Measurements from ENCODE around the gene ITPR1.

ITPR1 gene

DNA sequence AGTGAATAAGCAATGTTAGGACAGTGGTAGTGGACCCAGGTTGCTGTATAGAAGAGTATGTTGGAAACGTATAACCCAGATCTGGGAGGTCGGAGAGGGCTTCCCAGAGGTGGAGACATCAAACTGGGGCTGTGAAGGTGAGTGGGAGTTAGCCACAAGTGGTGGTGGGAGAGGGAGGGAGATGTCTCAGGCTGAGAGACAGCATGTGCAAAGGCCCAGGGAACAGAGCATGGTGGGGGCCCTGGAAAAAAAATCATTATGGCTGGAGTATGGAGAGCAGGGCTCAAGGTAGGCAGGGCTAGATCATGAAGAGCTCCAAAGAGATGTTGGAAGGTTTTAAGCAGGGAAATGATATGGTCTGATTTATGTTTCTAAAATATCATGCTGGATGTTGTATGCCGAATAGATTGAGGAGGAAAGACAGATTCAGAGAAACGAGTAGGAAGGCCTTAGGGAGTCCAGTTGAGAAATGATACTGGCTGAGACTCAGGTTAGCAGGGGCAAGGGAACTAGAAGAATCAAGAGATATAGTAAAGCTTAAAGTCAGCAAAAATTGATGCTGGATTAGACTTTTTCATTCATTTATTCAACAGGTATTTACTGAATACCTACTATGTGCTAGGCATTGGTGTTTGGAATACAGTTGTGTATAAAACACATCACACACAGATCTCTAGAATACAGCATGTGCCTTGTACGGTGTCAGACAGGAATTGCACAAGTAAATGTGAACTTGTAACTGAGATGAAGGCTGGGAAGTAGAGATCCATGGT lies 17.0 kb downstream of the ITPR1 start:
- DNase-seq (ENCODE audit: low read depth) = no peak

DNA sequence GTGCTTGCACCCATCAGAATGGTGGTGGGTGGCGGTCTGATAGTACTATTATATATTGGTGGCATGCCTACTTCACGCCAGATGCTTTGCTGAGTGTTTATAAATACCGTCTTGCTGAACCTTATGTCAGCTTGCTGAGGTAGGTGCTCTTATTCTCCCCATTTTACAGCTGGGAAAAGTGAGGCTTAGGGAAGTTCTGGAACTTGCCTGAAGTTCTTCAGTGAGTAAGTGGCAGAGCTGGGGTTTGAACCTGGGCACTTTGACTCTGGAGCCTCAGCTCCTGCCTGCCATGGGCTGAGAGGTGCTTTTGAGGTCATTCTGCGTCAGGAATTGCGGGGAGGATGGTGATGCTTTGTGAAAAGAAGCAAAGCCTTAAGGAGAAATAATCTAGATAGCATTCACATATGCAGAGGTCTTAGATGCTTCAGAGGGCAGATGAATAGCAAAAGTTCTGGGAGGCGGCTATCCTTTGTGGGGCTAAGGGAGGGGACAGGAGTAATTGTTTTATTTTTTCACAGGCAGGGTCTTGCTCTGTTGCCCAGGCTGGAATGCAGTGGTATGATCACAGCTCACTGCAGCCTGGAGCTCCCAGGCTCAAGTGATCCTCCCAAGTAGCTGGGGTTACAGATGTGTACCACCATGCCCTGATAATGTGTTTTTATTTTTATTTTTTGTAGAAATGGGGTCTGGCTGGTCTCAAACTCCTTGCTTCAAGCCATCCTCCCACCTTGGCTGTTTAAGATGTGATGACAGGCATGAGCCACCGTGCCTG lies 18.5 kb downstream of the ITPR1 start:
- DNase-seq (ENCODE audit: low read depth) = no peak

DNA sequence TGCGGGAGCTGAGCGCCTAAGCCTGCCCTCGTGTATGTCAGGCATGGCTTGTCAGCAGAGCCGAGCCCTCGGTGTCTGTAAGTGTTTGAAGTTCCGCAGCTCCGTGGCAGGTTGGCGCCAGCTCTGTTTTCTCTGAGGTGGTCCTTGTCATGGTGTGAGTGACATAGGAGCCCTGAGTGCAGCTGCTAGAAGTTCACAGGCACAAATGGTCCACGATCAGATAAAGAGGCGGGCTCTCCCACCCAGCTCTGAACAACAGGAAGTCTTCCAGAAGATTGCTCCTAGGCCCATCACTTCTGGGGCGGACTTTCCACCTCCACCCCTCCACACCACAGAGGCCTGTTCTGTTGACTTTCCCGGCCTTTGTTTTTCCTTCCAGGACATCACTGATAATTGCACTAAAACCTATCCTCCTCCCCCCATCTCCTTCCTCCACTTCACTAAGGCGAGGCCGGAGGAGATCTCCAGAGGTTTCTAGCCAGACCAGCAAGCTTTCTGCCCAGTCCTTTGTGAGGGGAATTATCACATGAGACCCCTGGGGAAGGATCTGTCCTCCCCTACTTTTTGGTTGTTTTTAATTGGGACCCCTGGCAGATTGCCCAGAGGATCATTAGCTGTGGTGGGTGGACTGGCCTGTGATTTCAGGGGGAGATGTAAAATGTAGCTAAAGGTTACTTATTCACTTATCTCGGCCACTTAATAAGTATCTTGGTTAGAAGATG lies 19.9 kb downstream of the ITPR1 start:
- DNase-seq (ENCODE audit: low read depth) = no peak

DNA sequence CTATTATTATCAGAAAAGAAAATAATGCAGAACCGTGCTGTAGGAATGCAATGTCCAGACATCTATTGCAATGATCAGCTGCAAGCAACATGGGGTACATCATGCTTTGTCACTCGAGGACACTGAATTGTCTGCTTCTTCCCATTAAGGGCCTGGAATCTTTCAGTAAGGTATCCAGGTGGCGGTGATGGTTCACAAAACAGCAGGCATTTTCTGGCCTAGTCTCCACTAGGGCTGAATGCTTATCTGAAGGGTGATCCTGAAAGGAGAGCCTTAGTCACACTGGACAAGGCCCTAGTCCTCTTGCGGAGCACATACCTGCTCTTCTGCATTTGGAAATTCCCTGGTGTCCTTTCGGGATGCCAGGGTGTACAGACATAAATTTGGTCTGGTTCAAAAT lies 21.2 kb downstream of the ITPR1 start:
- no peak for DNase-seq (ENCODE audit: low read depth)

DNA sequence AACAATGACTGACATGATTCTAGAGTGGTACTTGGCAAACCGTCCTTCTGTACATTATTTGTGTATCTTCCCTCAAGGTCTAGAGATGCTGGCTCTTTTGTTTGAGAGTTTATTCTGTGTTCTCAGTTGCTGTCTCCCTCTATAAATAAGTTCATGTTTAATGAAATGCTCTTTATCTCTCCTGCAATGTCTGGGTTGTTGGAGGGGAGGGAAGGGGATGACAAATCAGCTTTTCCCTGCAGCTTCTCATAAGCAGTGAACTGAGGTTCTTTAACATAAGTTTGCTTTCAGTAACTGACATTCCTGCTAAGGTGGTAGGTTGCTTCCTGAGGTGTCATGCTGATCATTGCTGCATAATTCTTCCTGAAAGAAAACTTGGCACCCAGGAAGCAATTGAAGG lies 21.8 kb downstream of the ITPR1 start:
- no peak for DNase-seq (ENCODE audit: low read depth)

DNA sequence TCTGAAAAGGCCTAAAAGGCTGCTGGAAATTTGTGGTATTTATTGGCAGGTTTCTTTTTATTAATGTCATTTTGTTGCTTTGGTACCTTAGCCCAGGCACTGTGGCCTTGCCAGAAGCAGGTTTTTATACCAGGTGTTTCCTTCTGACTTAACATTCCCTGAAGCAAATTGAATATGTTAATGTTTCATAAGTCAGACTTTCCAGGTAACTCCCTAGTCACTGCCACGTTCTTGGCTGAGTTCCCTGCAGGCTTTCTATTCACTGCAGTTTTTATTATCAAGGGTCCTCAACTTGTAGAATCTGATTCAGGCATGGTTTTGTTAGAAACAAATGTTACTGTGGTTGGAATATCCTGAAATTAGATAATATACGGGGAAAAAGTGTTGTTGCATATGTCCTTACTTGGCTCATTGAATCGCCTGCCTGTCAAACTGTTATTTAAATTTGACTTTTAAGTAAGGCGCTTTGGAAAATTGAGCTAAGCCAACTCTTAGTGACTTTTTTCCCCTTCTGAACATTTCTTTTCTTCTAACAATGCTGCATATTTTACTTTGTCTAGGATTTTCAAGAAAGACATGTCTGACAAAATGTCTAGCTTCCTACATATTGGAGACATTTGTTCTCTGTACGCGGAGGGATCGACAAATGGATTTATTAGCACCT lies 22.9 kb downstream of the ITPR1 start:
- DNase-seq (ENCODE audit: low read depth) = no peak

DNA sequence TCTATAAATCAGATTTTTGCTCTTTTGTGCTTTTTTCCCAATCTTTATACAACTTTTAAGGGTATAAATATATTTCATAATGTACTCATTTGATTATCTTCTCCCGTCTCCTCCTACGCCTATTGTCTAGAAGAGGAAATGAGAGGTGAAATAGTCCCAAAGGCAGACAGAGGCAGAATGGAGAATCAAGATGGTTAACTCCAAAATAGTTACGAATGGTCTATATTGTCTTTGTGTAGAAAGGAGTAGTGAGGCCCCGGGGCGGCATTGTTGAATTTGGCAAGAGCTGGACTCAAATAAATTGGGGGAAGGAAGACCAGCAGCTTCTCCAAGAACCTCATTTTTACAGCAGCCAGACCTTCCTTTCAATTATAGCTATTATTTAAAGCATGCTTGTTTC lies 23.9 kb downstream of the ITPR1 start:
- no peak for DNase-seq (ENCODE audit: low read depth)

DNA sequence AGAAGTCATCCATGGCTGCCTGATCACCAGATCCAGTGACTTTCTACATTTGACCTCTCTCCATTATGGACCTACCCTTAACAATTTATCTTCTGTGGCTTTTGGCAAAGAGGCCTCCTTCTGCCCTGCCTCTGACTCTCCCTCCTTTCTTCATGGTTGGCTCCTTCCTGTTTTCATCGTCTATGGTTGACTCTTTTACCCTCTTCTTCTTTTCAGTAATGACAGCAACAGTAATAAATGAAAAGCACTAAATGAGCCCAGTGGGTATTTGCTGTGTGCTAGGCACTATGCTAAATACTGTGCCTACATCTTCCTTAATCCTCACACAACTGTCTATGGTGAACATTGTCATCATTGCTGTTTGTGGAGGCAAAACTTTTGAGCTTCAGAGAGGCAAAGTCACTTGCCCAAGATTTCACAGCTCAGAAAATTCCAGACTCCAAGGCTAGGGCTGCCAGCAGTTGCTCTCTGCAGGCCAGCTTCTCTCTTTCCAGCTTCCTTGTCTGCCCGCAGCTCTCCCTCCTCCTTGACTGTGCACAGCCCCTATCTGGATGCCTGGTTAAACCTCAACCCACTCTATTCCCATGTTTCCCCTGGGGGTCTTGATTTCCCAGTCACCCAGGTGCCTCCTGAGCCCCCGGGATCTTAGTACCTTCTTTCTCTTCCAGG lies 24.6 kb downstream of the ITPR1 start:
- DNase-seq (ENCODE audit: low read depth) = no peak

DNA sequence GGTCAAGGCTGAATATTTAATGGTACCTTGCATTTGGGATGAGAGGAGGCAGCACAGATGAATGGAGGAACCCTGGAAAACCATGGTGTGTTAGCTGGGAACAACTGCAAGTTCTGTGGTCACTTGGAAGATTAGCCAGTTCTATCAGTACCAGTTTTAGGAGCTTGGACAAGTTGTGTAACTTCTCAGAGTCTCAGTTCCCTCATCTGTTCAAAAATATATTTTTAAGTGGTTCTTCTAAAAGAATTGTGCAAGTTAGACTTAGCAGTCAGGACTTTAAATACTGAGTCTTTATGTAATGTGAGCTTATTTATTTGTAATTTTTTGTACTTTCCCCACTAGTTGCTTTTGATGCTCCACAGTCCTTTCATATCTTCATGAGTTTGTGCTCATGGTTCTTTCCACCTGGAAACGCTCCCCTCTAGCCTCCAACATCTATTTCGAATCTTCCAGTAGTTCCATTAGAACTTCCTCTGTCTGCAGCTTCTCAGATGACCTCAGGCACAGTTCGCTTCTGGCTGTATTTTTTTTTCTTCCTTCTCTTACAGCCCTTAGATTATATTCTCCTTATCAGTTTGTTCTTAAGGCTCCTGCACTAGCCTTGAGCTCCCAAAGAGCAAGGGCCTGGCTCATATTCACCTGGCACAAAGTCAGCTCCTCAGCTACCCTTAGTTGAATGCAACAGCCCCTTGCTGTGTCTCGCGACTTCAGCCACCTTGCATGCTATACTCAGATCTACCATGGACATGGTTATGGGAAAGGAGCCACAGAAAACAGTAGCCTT lies 27.1 kb downstream of the ITPR1 start:
- no peak for DNase-seq (ENCODE audit: low read depth)

DNA sequence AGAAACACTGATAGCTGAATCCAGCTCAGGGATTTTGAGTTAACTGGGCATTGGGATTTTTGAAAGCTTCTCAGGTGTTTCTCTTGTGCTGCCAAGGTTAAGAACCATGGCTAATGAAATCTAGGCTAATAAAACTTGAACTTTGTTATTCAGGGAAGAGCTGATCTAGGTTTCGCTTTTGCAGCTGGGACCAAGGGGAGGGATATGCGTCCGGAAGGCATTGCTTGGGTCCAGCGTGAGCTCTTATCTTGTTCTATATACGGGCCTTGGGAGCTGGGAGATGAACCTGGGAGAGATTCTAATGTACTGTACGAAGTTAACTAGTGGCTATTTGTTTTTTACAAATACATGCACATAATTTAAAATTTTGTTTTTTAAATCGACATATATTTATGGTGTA lies 29.8 kb downstream of the ITPR1 start:
- no peak for DNase-seq (ENCODE audit: low read depth)

DNA sequence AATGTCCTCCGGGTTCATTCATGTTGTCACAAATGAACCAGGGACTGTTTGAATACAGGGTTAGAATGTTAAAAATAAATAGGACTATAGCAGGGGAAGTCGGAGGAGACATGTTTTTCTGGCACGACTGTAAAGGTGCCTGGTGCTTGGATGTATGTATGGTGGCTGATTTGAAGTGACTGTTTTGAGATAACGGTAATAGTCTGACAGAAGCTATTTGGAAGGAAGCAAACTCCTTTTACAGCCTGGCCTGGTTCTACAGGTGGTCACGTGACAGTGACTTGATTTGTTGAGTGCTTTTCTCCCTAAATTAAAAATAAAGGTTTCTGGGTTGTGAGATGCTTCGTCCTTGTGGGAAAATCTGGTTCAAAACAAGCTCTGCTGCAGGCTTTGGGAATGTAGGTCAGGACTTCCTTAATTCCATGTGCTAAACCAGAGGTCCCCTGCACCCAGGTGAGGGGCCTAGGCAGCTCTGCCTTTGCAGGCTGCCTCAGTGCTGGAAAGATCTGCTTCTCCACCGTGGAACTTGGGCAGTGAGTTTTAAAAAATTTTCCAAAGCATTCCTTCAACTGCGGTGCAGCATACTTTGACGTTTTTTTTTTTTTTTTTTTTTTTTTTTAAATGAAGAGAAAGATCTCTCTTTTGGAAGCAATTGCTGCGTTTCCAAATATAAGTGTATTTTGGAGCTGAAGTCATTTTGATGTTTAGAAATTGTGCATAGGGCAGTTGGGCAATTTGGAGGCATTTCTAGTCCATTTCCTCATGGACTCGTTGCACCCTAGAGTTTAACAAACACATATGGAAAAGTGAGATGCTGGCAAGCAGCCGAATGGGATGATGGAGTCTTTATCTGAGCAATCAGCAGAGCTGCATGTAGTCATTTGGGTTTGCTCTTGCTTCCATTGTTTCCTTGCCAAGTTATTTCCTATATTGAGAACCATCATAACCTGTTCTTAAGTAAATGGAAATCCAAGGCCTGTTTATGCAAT lies 30.9 kb downstream of the ITPR1 start:
- no peak for DNase-seq (ENCODE audit: low read depth)

DNA sequence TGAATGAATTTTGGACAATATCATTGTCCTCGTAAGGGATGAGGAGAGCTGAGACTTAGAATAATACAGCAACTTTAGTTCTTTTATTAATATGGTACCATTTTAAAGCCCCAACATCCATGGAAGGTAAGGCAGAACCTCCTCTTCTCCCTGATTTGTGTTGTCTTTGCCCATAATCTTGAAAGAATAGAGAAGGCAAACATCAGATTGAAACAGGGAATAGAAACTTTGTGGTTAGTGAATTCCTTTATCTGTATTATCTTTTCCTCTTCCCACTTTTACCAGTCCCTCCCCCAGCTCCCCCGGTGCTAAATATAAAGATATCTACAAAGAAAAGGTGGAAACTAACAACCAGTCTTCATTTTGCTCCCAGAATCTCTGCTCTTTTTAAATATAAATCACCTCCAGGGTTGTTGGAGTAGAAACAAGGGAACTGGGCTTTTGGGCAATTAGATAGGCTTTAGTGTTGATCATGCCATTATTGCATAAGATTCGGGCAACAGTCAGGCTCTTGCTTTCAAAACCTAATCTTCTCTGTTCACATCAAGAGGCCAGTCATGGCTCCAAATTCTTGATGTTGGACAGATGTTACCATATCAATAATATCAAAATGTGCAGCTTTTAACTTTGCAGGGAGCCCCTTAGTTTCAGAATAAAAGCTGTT lies 32.5 kb downstream of the ITPR1 start:
- DNase-seq (ENCODE audit: low read depth) = no peak

DNA sequence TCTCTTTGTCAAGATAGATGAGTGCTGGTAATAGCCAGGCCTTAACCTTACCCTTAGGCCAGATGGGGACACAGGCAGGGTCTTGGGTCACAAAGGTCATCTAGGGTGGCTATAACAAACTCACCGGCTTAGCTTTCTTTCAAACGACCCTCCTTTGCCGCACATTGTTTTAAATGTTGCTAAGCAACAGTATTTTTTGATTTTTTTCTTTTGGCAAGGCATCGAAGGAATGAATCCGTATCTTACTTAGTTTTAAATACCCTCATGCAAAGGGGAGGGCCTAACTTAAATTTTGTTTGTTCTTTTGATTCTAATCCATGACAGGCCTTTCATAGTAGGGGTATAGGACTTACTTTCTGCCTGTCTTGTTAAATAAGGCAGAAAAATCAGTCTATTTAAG lies 35.2 kb downstream of the ITPR1 start:
- DNase-seq (ENCODE audit: low read depth) = no peak

DNA sequence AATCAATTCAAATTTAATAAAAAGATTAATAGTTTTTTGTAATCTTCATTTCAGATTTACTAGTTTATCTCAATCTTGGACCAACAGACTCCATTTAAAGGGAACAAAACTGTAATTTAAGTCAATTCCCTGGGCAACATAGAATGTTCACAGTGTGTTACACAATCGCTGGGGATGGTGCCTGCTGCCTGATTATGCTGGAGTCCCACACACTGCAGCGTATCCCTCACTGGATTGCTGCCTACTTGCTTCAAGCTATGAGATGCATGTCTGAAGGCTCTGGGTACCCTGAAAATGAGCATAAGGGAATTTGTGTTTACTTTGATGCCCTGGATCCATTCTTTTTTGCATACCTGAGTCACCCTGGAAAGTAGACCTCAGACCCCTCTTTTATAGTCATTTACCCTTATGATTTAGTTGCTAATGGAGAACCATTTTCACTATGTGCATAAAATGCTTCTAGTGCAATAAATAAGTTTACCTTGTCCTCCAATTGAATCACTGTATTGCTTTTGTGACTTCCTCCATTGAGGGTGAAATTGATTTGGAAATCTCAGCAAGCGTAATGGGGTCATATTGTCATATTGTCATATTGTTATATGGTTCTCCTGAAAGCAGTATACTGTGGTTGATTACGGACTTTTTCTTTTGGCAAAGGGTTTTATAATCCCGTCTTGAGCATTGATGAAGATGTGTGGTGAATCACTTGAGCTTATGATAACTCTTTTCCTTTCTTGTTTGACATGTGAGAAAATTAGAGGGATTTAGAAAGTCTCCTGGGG lies 35.9 kb downstream of the ITPR1 start:
- DNase-seq (ENCODE audit: low read depth) = no peak

DNA sequence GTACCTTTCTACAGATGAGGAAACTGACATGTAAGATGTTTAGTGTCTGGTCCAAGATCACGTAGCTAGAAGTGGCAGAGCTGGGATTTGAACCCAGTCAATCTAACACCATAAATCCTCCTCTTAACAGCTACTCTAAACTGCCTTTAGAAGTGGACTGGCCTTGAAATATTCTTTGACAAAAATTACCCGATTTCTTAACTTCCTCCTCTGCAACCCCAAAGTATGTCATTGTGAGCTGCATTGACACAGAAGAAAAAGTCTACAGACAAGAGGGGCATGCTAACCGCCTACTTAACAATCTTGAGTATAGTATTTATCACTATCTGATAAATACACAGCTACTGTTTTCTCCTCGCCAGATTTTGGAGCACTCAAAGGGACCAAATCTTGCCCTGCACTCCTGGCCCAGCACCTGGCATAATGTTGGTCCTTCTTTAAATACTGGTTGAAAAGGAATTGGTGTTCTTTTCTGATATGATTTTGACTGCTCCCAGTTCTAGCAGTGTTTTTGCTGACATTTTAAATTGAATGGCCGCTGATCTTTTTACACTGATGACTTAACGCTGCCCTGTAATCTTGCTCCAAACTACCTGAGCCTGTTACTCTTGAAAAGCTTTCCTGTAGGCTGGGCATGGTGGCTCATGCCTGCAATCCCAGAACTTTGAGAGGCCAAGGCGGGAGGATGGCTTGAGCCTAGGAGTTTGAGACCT lies 36.9 kb downstream of the ITPR1 start:
- DNase-seq (ENCODE audit: low read depth) = no peak

DNA sequence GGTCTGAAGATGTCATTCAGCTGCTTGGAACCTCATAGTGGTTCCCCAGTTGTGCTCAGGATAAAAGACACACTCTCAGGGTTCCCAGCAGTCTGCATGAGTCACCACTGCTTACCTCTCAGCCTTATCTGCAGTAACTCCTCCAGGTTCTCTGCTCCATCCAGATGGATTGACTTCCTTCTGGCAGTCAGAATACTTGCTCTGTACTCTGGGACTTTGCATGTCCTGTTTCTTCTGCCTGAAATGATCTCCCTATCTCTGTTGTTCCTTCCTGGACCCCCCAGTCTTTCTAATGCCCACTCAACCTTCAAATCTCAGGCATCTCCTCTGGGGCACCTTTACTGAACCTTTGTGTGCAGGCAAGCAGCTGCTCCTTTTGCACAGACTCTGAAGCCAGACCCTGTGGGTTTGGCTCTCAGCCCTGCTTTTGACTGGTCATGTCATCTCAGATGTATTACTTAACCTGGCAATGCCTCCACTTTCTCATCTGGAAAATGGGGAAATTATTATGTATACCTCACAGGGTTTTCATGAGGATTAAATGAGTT lies 38.4 kb downstream of the ITPR1 start:
- no peak for DNase-seq (ENCODE audit: low read depth)

DNA sequence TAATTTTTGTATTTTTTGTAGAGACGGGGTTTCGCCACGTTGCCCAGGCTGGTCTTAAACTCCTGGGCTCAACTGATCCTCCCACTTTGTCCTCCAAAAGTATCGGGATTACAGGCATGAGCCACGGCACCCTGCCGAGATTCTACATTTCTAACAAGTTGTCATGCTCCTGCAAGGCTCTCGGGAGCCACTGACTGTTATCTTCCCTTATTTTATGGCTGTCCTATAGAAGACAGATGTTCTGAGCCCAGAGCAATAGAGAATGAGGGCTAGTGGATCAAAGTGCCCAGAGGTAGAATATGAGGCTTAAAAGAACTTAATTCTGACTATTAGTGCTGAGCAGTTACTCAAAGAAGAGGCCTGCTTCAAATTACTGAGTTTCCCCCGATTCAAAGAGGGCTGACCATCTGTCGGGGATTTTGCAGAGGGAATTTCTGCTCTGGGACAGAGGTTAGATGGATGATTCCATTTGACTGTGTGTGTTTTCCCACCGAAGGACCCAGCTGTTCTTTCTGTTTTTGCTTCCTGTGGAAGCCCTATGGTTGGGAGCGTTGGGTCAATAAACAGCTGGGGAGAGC lies 39.5 kb downstream of the ITPR1 start:
- no peak for DNase-seq (ENCODE audit: low read depth)

Measured in stimulated activated CD8-positive, alpha-beta memory T cell treated with anti-CD3 and anti-CD28 coated beads, Interleukin-15, amount 100 ng/mL, for 24 hours (primary cell).